GM19438 (cell line): ENCODE data around the gene PLD5.
A peak's percentile ranks its signal among the peaks of the same experiment; 100 is the strongest.
"Not testable (repeated sequence)": the region's sequence is repeated elsewhere in the genome, so short reads cannot be mapped to it uniquely, and the experiment has no call there.

Experiments
- ATAC-seq: cut with Tn5 transposase; IDR thresholded peaks from one replicate; pipeline ENCODE4 v1.9.1; 2021; ENCODE audit warnings: low read depth; ENCODE audit not compliant: unreplicated experiment

Gene PLD5

GRCh38 chr1:242288067-242288466 is 236.4 kb downstream of the PLD5 start:
- ATAC-seq, result not testable (repeated sequence)

- not testable (repeated sequence) for ATAC-seq
These were observed 241.6 kb downstream of the PLD5 start for GRCh38 chr1:242282758-242283485.

- ATAC-seq, result not testable (repeated sequence)
These were observed 246.1 kb downstream of the PLD5 start for GRCh38 chr1:242278406-242278805.

- not testable (repeated sequence) for ATAC-seq
These were observed 247.7 kb downstream of the PLD5 start for GRCh38 chr1:242276769-242277168.

- not testable (repeated sequence) for ATAC-seq
These were observed 257.5 kb downstream of the PLD5 start for GRCh38 chr1:242267004-242267403.

GRCh38 chr1:242264419-242264818 is 260.1 kb downstream of the PLD5 start:
- not testable (repeated sequence) for ATAC-seq

- ATAC-seq, result no peak
These were observed 279.2 kb downstream of the PLD5 start for GRCh38 chr1:242245255-242245654.

GRCh38 chr1:242243472-242243871 is 281.0 kb downstream of the PLD5 start:
- ATAC-seq, result peak; percentile 97

GRCh38 chr1:242242983-242243382 is 281.5 kb downstream of the PLD5 start:
- ATAC-seq, result no peak

- no peak for ATAC-seq
These were observed 282.6 kb downstream of the PLD5 start for GRCh38 chr1:242241936-242242335.

GRCh38 chr1:242240691-242241090 is 283.8 kb downstream of the PLD5 start:
- ATAC-seq, result no peak

- no peak for ATAC-seq
These were observed 284.4 kb downstream of the PLD5 start for GRCh38 chr1:242240077-242240476.

GRCh38 chr1:242239398-242239797 is 285.1 kb downstream of the PLD5 start:
- no peak for ATAC-seq

GRCh38 chr1:242237051-242237450 is 287.4 kb downstream of the PLD5 start:
- no peak for ATAC-seq

GRCh38 chr1:242228991-242229390 is 295.5 kb downstream of the PLD5 start:
- ATAC-seq, result no peak

- ATAC-seq, result peak; percentile 67
These were observed 298.5 kb downstream of the PLD5 start for GRCh38 chr1:242225767-242226573.

- peak; percentile 17 for ATAC-seq
These were observed 299.4 kb downstream of the PLD5 start for GRCh38 chr1:242224878-242225766.

GRCh38 chr1:242224461-242224860 is 300.0 kb downstream of the PLD5 start:
- no peak for ATAC-seq

GRCh38 chr1:242219905-242220304 is 304.6 kb downstream of the PLD5 start:
- no peak for ATAC-seq

GRCh38 chr1:242219298-242219901 is 305.1 kb downstream of the PLD5 start:
- no peak for ATAC-seq
